ENCODE results near the gene STC2. TPM values are rescaled to one million over a fixed set of nuclear protein-coding genes. Genes with fewer than 3 reads are reported as not detected.

STC2 gene
- total and polyA plus RNA-seq, 2 of the 4 experiments (the other 2 are of a cell fraction), result 87.5 to 270 TPM

DNA sequence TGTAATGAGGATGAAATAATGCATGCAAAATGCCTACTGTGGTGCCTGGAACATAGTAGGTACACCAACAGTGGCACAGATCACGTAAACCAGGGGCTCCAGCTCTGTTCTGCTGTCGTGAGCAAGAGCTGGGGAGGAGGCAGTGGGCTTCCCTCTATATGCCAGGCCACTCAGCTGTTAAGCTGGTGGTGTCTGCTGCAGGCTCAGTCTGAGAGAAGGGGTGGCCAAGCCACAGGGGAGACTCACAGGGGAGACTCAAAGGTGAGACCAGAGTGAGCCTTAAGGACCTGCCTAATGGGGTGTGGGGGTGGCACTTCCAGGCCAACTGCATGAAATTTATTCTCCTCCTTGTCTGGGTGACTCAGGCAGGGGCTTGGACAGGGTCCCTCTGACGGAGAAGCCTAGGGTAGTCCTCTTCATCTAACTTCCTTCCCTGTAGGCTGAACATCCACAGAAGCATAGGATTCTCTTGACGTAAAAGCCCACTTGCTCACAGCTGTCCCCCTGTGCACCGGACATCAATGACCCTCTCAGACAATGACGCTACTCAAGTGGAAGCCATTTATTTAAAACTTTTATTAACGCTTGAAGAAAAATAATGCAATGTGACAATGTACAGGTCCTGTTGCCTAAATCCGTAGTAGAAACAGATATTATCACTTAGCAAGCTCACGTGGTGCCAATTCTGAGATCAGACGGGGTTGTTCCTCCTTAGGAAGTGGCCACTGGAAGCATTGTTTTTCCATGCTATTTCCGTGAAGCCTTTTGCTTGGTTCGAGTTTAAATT is 13.9 kb downstream of the STC2 start (continued):
- TF ChIP-seq MAFK (IDR thresholded peaks at IDR 0.05; ENCODE audit: low read depth, low read length), result no peak
- TF ChIP-seq FOS (IDR thresholded peaks at IDR 0.05; ENCODE audit: low read depth, low read length), result no peak

DNA sequence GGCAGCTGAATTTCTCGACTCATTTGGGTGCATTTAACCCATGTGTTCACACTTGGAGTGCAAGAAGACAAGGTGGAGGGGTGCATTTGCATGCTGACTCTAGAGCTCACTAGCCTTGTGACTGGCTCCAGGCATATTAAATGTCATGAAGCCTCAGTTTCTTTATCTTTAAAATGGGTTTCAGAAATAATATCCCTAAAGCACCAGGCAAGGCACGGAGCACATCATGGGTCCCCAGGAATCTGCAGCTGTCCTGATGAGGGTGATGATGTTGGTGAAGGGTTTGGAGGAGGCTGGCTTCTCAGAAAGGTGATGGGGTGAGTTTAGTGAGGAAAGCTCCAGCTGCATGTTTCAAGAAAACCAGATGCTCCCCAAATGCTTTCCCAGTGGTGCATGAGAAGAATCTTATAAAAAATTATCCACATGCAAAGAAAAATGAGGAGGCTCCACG is 14.8 kb downstream of the STC2 start:
- Histone ChIP-seq H3K9me3 (ENCODE audit: control insufficient read depth, insufficient read depth, low read length) (no peaks in the 10 kb centered on the region), H3K23ac (ENCODE audit: low read depth, low read length) (no peak overlapping the region), H4K20me1 (ENCODE audit: insufficient read depth, low read length) (peaks cover 35% of the 10 kb centered on the region), H3K4me1 (ENCODE audit: control insufficient read depth, insufficient read depth, low read length) (peaks cover 31% of the 10 kb centered on the region), H3K4me3 (ENCODE audit: insufficient read depth, low read depth, low read length) (no peak overlapping the region), H2BK15ac (ENCODE audit: low read depth, low read length) (no peak overlapping the region), H2BK5ac (ENCODE audit: low read depth, low read length, poor library complexity, severe bottlenecking) (no peak overlapping the region), H4K5ac (ENCODE audit: low read depth, low read length) (no peak overlapping the region), H3K27ac (ENCODE audit: insufficient read depth, low read length) (no peak overlapping the region), H2AFZ (replicated peaks; ENCODE audit: low read length, poor library complexity) (no peak overlapping the region), H3K27me3 (ENCODE audit: control insufficient read depth, insufficient read depth, low read length) (no peaks in the 10 kb centered on the region), H4K8ac (ENCODE audit: low read depth in 2 of 2, low read length in 2 of 2) (no peak overlapping the region), H2BK20ac (ENCODE audit: low read depth, low read length) (no peak overlapping the region), H3K9me1 (ENCODE audit: insufficient read depth, low read length) (peaks cover 4% of the 10 kb centered on the region), H4K91ac (ENCODE audit: insufficient read depth, low read depth, low read length) (no peak overlapping the region), H3K18ac (ENCODE audit: low read depth, low read length) (no peak overlapping the region), H3K56ac (ENCODE audit: extremely low read depth, insufficient read depth, low read length) (no peak overlapping the region), H3K4me2 (ENCODE audit: low read depth, low read length) (no peak overlapping the region), H2AK9ac (replicated peaks; ENCODE audit: low read depth, low read length, poor library complexity) (no peak overlapping the region), H3K4ac (ENCODE audit: low read depth, low read length) (no peak overlapping the region), H3K79me1 (ENCODE audit: low read depth in 1 of 2, low read length in 2 of 2) (peaks cover 0 to 17% of the 10 kb centered on the region in 2 experiments; a peak in 3 of 4 replicates), H2AK5ac (ENCODE audit: low read depth, low read length) (no peak overlapping the region; the same call in 1 of the 2 replicates), H2BK120ac (ENCODE audit: low read depth, low read length) (no peak overlapping the region), H3K9ac (ENCODE audit: low read depth, low read length) (no peak overlapping the region), H3K36me3 (ENCODE audit: control insufficient read depth, insufficient read depth, low read length) (peaks cover 17% of the 10 kb centered on the region), H3K14ac (replicated peaks; ENCODE audit: low read depth, low read length) (no peak overlapping the region)
- BruUV-seq (replicated peaks), result no TSS peak
- DNase-seq (peak; percentile 14), ATAC-seq (ENCODE audit: low read depth) (no peak)
- intact Hi-C loops (cut with micrococcal nuclease), result loop anchor here (1.0 kb wide), 1 partner anchor 606 kb away; no protein-coding TSS in a partner anchor
- POLR2A ChIA-PET (ENCODE audit: unreplicated experiment), result no interaction called here
- in situ Hi-C loops (cut with MboI; ENCODE audit: low sequenced_read_pairs), result no loop called here
- CTCF ChIA-PET, result no interaction called here
- dilution Hi-C loops (cut with HindIII; ENCODE audit: low sequenced_read_pairs, unreplicated experiment), result no loop called here
- no CpG with 5 or more reads among the region's 3 CpGs for WGBS, 2 experiments (ENCODE audit: extremely low coverage in 2 of 2, insufficient read length in 1 of 2)
- no peak for TF ChIP-seq NFE2L2 (IDR thresholded peaks at IDR 0.05; ENCODE audit: low read depth, low read length)
- no peak for TF ChIP-seq MXI1 (IDR thresholded peaks at IDR 0.05; ENCODE audit: borderline replicate concordance, low read depth, low read length)
- TF ChIP-seq, protein P1, sequence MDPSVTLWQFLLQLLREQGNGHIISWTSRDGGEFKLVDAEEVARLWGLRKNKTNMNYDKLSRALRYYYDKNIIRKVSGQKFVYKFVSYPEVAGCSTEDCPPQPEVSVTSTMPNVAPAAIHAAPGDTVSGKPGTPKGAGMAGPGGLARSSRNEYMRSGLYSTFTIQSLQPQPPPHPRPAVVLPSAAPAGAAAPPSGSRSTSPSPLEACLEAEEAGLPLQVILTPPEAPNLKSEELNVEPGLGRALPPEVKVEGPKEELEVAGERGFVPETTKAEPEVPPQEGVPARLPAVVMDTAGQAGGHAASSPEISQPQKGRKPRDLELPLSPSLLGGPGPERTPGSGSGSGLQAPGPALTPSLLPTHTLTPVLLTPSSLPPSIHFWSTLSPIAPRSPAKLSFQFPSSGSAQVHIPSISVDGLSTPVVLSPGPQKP (IDR thresholded peaks at IDR 0.05; ENCODE audit: borderline replicate concordance, low read depth, low read length), result no peak
- TF ChIP-seq, protein P2, sequence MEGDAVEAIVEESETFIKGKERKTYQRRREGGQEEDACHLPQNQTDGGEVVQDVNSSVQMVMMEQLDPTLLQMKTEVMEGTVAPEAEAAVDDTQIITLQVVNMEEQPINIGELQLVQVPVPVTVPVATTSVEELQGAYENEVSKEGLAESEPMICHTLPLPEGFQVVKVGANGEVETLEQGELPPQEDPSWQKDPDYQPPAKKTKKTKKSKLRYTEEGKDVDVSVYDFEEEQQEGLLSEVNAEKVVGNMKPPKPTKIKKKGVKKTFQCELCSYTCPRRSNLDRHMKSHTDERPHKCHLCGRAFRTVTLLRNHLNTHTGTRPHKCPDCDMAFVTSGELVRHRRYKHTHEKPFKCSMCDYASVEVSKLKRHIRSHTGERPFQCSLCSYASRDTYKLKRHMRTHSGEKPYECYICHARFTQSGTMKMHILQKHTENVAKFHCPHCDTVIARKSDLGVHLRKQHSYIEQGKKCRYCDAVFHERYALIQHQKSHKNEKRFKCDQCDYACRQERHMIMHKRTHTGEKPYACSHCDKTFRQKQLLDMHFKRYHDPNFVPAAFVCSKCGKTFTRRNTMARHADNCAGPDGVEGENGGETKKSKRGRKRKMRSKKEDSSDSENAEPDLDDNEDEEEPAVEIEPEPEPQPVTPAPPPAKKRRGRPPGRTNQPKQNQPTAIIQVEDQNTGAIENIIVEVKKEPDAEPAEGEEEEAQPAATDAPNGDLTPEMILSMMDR (conservative IDR thresholded peaks at IDR 0.05; ENCODE audit: low read depth, low read length), result no peak
- no peak for TF ChIP-seq FOS (IDR thresholded peaks at IDR 0.05; ENCODE audit: low read depth, low read length)
- TF ChIP-seq CEBPB (IDR thresholded peaks at IDR 0.05; ENCODE audit: low read depth, low read length), result no peak
- TF ChIP-seq RAD21 (IDR thresholded peaks at IDR 0.05; ENCODE audit: low read length), result no peak
- TF ChIP-seq RCOR1 (IDR thresholded peaks at IDR 0.05; ENCODE audit: insufficient replicate concordance, low read length), result no peak
- no peak for TF ChIP-seq MAZ (IDR thresholded peaks at IDR 0.05; ENCODE audit: borderline replicate concordance, low read depth, low read length)
- no peak for TF ChIP-seq MAFK (IDR thresholded peaks at IDR 0.05; ENCODE audit: low read depth, low read length)
- no peak for TF ChIP-seq POLR2A (IDR thresholded peaks at IDR 0.05; ENCODE audit: low read depth, low read length)
- TF ChIP-seq CHD1 (IDR thresholded peaks at IDR 0.05; ENCODE audit: low read depth, low read length), result no peak
- no peak for TF ChIP-seq SMC3 (IDR thresholded peaks at IDR 0.05; ENCODE audit: low read depth, low read length)
- no peak for TF ChIP-seq RFX5 (IDR thresholded peaks at IDR 0.05; ENCODE audit: low read depth, low read length)

All from IMR-90 (cell line).